ENCODE measurements around the gene MYCBP2.

GRCh38 chr13:77016888-77017623 lies 309.8 kb downstream of the MYCBP2 start:
- TF ChIP-seq CTCF (IDR thresholded peaks at IDR 0.05) (no peak), POLR2A (IDR thresholded peaks at IDR 0.05) (no peak)

Data from tibial nerve (tissue), 3 donors.